ENCODE measurements around the gene DCBLD1. TPM values are rescaled to one million over a fixed set of nuclear protein-coding genes. Genes with fewer than 3 reads are reported as not detected.

DCBLD1 gene
- total and polyA plus RNA-seq, 9 of the 15 experiments (the other 6 are each of a cell fraction or from before 2014, with no cell fraction given), result 0.80 to 8.5 (median 6.8) TPM

- H3K4me3 ChIP-seq, result no peak overlapping the region
- ATAC-seq, result no peak
- no peak overlapping the region for H3K27ac ChIP-seq (ENCODE audit: extremely low read depth, low read depth, low read length)
- ChIA-PET CTCF (ENCODE audit: low intra/inter-chr PET ratio) (no interaction called here), POLR2A (no interaction called here)
- no peaks in the 10 kb centered on the region for H3K9me1 ChIP-seq (ENCODE audit: control insufficient read depth, insufficient read depth, low read length)
- H3K9me3 ChIP-seq (replicated peaks; ENCODE audit: control insufficient read depth, insufficient read depth, low read depth, low read length), result no peaks in the 10 kb centered on the region
- DNase-seq (ENCODE audit: extremely low read depth in 1 of 4, low spot score in 3 of 4), result no peak
- WGBS (ENCODE audit: insufficient coverage, low coverage, missing lambda C conversion rate), result 93% methylated on average over 7 of the region's 7 CpGs
- no peak overlapping the region for H3K4me2 ChIP-seq (ENCODE audit: insufficient read depth, low read length)
- no peaks in the 10 kb centered on the region for H3K27me3 ChIP-seq (ENCODE audit: control insufficient read depth in 2 of 2, insufficient read depth in 2 of 2, low read length in 2 of 2)
- H3K79me2 ChIP-seq (ENCODE audit: control insufficient read depth, insufficient read depth, low read length), result peaks cover 17% of the 10 kb centered on the region; the same call in 2 of the 3 replicates
- peaks cover 0 to 9% of the 10 kb centered on the region in 2 experiments; a peak in 2 of 5 replicates for H3K4me1 ChIP-seq (replicated peaks in 1 of 2; ENCODE audit: control insufficient read depth in 2 of 2, insufficient read depth in 2 of 2, low read length in 2 of 2)
- BruUV-seq (replicated peaks), result no TSS peak
- FAIRE-seq, result no peak
- TF ChIP-seq CHD4 (IDR thresholded peaks at IDR 0.05; ENCODE audit: insufficient read depth, insufficient replicate concordance, low read depth, low read length, poor library complexity, severe bottlenecking) (no peak), NFIX (CRISPR knock-in tag; IDR thresholded peaks at IDR 0.05; ENCODE audit: low read depth) (no peak), ZBTB26 (CRISPR knock-in tag; IDR thresholded peaks at IDR 0.05) (no peak), ZBED1 (IDR thresholded peaks at IDR 0.05) (no peak), ZBTB1 (CRISPR knock-in tag; IDR thresholded peaks at IDR 0.05; ENCODE audit: borderline replicate concordance, low read depth) (no peak), NR3C1 (CRISPR knock-in tag; IDR thresholded peaks at IDR 0.05) (no peak), ZNF175 (CRISPR knock-in tag; IDR thresholded peaks at IDR 0.05; ENCODE audit: low read depth) (no peak), ZNF324 (CRISPR knock-in tag; IDR thresholded peaks at IDR 0.05) (no peak), TCF3 (CRISPR knock-in tag; IDR thresholded peaks at IDR 0.05) (no peak), ARID2 (IDR thresholded peaks at IDR 0.05) (no peak), SIN3B (IDR thresholded peaks at IDR 0.05; ENCODE audit: low read depth) (no peak), MCM5 (IDR thresholded peaks at IDR 0.05; ENCODE audit: low read depth) (no peak), POLR2AphosphoS5 (IDR thresholded peaks at IDR 0.05; ENCODE audit: control insufficient read depth, insufficient read depth, low read depth, low read length) (no peak), LCOR (CRISPR knock-in tag; IDR thresholded peaks at IDR 0.05) (no peak)
- TF ChIP-seq, protein P1, sequence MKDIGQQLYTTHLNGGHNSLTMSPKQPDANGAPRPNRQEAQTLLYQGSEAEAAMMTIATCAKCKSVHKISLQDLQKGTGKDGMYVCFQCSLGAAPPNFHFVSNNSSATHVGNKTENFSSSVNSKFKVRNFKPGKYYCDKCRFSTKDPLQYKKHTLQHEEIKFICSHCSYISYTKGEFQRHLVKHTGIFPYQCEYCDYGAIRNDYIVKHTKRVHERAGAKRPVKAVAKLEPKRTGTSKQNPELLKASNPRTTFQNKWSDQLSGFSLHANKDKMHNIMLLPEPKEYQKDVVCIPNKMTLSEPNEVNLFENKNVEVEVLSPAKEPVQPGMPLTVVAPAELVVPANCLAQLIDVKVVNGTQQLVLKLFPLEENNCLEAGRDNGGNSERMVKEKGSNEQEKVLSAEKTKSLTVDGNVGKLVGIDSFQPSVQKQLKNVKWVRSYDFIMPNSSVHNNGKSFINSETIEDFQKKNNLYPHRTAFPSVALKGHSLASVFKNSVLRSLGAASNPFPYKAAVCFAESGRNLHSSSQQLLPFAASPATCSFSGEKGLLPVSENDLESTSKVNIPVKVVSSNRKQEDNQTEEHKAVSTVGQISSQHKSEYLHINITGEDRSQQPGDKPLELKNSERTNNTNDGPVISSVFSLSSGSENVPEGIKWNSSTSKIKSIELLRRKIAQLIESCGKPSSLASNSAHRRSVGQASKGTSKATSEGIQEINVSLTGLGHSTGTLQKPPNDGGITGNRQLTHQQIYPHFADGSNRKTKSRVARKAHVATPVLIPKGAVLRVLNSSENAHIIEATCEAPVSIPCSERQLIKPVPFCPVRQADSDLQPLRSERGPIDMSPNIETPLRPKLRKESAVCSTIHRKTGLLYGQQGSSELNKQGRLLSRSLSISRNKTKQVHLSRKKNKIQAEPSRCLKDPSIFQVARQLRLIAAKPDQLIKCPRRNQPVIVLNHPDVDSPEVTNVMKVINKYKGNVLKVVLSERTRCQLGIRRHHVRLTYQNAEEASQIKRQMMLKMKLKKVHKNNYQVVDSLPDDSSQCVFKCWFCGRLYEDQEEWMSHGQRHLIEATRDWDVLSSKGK (CRISPR knock-in tag; IDR thresholded peaks at IDR 0.05), result no peak
- TF ChIP-seq, protein P2, sequence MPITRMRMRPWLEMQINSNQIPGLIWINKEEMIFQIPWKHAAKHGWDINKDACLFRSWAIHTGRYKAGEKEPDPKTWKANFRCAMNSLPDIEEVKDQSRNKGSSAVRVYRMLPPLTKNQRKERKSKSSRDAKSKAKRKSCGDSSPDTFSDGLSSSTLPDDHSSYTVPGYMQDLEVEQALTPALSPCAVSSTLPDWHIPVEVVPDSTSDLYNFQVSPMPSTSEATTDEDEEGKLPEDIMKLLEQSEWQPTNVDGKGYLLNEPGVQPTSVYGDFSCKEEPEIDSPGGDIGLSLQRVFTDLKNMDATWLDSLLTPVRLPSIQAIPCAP (CRISPR knock-in tag; IDR thresholded peaks at IDR 0.05; ENCODE audit: borderline replicate concordance), result no peak
- no peaks in the 10 kb centered on the region for H4K20me1 ChIP-seq (replicated peaks; ENCODE audit: control insufficient read depth, insufficient read depth, low read length)
- H3K9ac ChIP-seq (ENCODE audit: insufficient read depth in 1 of 2, low read depth in 2 of 2, low read length in 2 of 2), result no peak overlapping the region
- intact Hi-C loops (cut with micrococcal nuclease) (no loop called here), in situ Hi-C loops (cut with MboI) (loop anchor here (10.0 kb wide), 1 partner anchor 117 kb away; the partner anchor contains the start of gene GOPC)
- H3K36me3 ChIP-seq (ENCODE audit: control insufficient read depth, insufficient read depth, low read length), result no peaks in the 10 kb centered on the region
- H2AFZ ChIP-seq (ENCODE audit: low read depth, low read length), result no peak overlapping the region
These were observed 5.3 kb downstream of the DCBLD1 start for GRCh38 chr6:117487821-117488220.
